K562 (cell line): ENCODE results near the gene NRP1. TPM values are rescaled to one million over a fixed set of nuclear protein-coding genes. Genes with fewer than 3 reads are reported as not detected.

Experiments used
- ATAC-seq: fragments of 200-7000 bp; cut with Tn5 transposase; 3 replicates; pipeline ENCODE4 v1.9.1; 2020; ENCODE audit warnings: moderate library complexity
- BruUV-seq: library from RNA; stranded (reverse); fragments of 400-500 nt; replicated peaks from 2 replicates; lab custom pipeline; 2021; lab: Mats Ljungman, UMichigan
- CTCF ChIA-PET: fragments of 300-600 bp; formaldehyde crosslinking; extraction: SDS; loops from one replicate; lab custom pipeline; 2021; ENCODE audit warnings: low intra/inter-chr PET ratio; lab: Yijun Ruan, JAX
- POLR2A ChIA-PET: fragments of 300-600, 350-650 bp; sonication (Branson Sonifier 250); formaldehyde crosslinking; extraction: SDS; loops from one replicate; lab custom pipeline; 2021; ENCODE audit warnings: antibody characterized with exemption, inconsistent platforms; lab: Yijun Ruan, JAX
- DNase-seq, 4 experiments: peaks; one replicate each; pipeline versions ENCODE4 v3.0.0 to v3.0.0-alpha.2; 2011 to 2018; ENCODE audit warnings: low spot score in 3 of 4, mixed read lengths in 3 of 4; ENCODE audit errors: extremely low read depth in 1 of 4
- FAIRE-seq: peaks from 2 replicates; lab custom pipeline; 2011; peaks lifted over from hg19 to GRCh38; lab: Jason Lieb, UNC
- H2AFZ ChIP-seq: 2 replicates; pipeline ENCODE4 v1.6.0; 2011; ENCODE audit warnings: low read depth, low read length, control low read depth, inconsistent platforms
- H3K27ac ChIP-seq: fragments of 200-600 bp; 3 replicates; pipeline ENCODE4 v1.8.0; 2011; ENCODE audit warnings: low read depth, mild to moderate bottlenecking, control low read depth, inconsistent platforms, low read length, moderate library complexity, mixed read lengths; ENCODE audit errors: extremely low read depth
- H3K27me3 ChIP-seq, 2 experiments: fragments of 300-600 bp in 1 of 2; 2 replicates in 1 of 2; 3 replicates in 1 of 2; pipeline versions ENCODE4 v1.6.0 to v1.8.0; 2011; ENCODE audit warnings: inconsistent platforms in 2 of 2, low read length in 2 of 2, mild to moderate bottlenecking in 1 of 2, mixed read lengths in 1 of 2, moderate library complexity in 1 of 2; ENCODE audit not compliant: control insufficient read depth in 2 of 2, insufficient read depth in 2 of 2
- H3K36me3 ChIP-seq: fragments of 300-600 bp; 3 replicates; pipeline ENCODE4 v1.8.0; 2011; ENCODE audit warnings: mild to moderate bottlenecking, low read length, inconsistent platforms; ENCODE audit not compliant: control insufficient read depth, insufficient read depth
- H3K4me1 ChIP-seq, 2 experiments: fragments of 200-600 bp in 1 of 2; replicated peaks in 1 of 2; 2 replicates in 1 of 2; 3 replicates in 1 of 2; pipeline versions ENCODE4 v1.5.1 to v1.8.0; 2011; ENCODE audit warnings: inconsistent platforms in 2 of 2, low read length in 2 of 2, mild to moderate bottlenecking in 1 of 2, mixed read lengths in 1 of 2, moderate library complexity in 1 of 2; ENCODE audit not compliant: control insufficient read depth in 2 of 2, insufficient read depth in 2 of 2
- H3K4me2 ChIP-seq: 2 replicates; pipeline ENCODE4 v1.6.1; 2011; ENCODE audit warnings: low read length, control low read depth, inconsistent platforms, mixed read lengths; ENCODE audit not compliant: insufficient read depth
- H3K4me3 ChIP-seq: fragments of 200-600 bp; sonication (generic), shearing (Covaris generic); 2 replicates; pipeline ENCODE4 v1.5.1; 2016; ENCODE audit warnings: control low read depth, inconsistent platforms
- H3K79me2 ChIP-seq: fragments of 200-600 bp; 3 replicates; pipeline ENCODE4 v1.8.0; 2011; ENCODE audit warnings: low read length, inconsistent platforms; ENCODE audit not compliant: control insufficient read depth, insufficient read depth
- H3K9ac ChIP-seq, 2 experiments: 2 replicates each; pipeline versions ENCODE4 v1.6.0 to v1.6.1; 2011; ENCODE audit warnings: low read depth in 2 of 2, low read length in 2 of 2, control low read depth in 1 of 2, inconsistent platforms in 1 of 2, mild to moderate bottlenecking in 1 of 2, mixed read lengths in 1 of 2; ENCODE audit not compliant: insufficient read depth in 1 of 2
- H3K9me1 ChIP-seq: one replicate; pipeline ENCODE4 v1.6.0; 2011; ENCODE audit warnings: inconsistent platforms, mild to moderate bottlenecking, low read length, moderate library complexity; ENCODE audit not compliant: control insufficient read depth, insufficient read depth
- H3K9me3 ChIP-seq: replicated peaks from 2 replicates; pipeline ENCODE4 v1.5.1; 2011; ENCODE audit warnings: low read depth, low read length, inconsistent platforms; ENCODE audit not compliant: control insufficient read depth, insufficient read depth
- H4K20me1 ChIP-seq: replicated peaks from 2 replicates; pipeline ENCODE4 v1.6.1; 2011; ENCODE audit warnings: low read length, inconsistent platforms, mixed read lengths; ENCODE audit not compliant: control insufficient read depth, insufficient read depth
- BACH1 ChIP-seq: fragments of 200-800 bp; sonication (Bioruptor generic); IDR thresholded peaks from 2 replicates; pipeline ENCODE4 v1.6.1; 2016; ENCODE audit warnings: missing genetic modification characterization, missing compliant biosample characterization
- CBX2 ChIP-seq: fragments of 200-600 bp; sonication (generic); IDR thresholded peaks from one replicate; pipeline ENCODE4 v1.6.1; 2012; ENCODE audit warnings: mild to moderate bottlenecking, low read length, inconsistent platforms; ENCODE audit not compliant: insufficient read depth, poor library complexity, severe bottlenecking
- MAFF ChIP-seq: IDR thresholded peaks from 2 replicates; pipeline ENCODE4 v1.6.1; 2012; ENCODE audit warnings: low read length, improper control_type of control experiment
- NCOA6 ChIP-seq: fragments of 450-650 bp; IDR thresholded peaks from 2 replicates; pipeline ENCODE4 v1.6.1; 2017; ENCODE audit warnings: mild to moderate bottlenecking
- NR2C2 ChIP-seq, 2 experiments: fragments of 200-800 bp in 1 of 2; sonication (Bioruptor generic) in 1 of 2; sonication (generic) in 1 of 2; formaldehyde crosslinking in 1 of 2; IDR thresholded peaks; 2 replicates each; pipeline versions ENCODE4 v1.6.1 to v1.8.0; 2016 to 2022; ENCODE audit warnings: mild to moderate bottlenecking in 1 of 2, missing compliant biosample characterization in 1 of 2, missing genetic modification characterization in 1 of 2, missing genetic modification reagents in 1 of 2
- NUFIP1 ChIP-seq: fragments of 450-650 bp; IDR thresholded peaks from 2 replicates; pipeline ENCODE4 v1.6.1; 2018; ENCODE audit not compliant: partially characterized antibody
- RBM17 ChIP-seq: fragments of 200-400 bp; formaldehyde crosslinking; IDR thresholded peaks from 2 replicates; pipeline ENCODE4 v1.6.1; 2017; ENCODE audit warnings: low read depth, mild to moderate bottlenecking, low read length, borderline replicate concordance
- TCFL5 ChIP-seq: fragments of 250-450 bp; sonication (Bioruptor Pico); conservative IDR thresholded peaks from 2 replicates; pipeline ENCODE4 v1.6.1; 2021; ENCODE audit warnings: mild to moderate bottlenecking, moderate library complexity, matching md5 sums
- ZNF12 ChIP-seq: sonication (generic); formaldehyde crosslinking; IDR thresholded peaks from 2 replicates; pipeline ENCODE4 v1.4.0; 2020; ENCODE audit warnings: mild to moderate bottlenecking, missing genetic modification reagents
- WGBS: fragments of 100-300 bp; shearing (Covaris generic); methylation state at CpG from one replicate; pipeline ENCODE4 v1.1.6; 2016; ENCODE audit warnings: low coverage, mixed read lengths; ENCODE audit not compliant: insufficient coverage; ENCODE audit errors: missing lambda C conversion rate; 5-methylcytosine and 5-hydroxymethylcytosine counted together
- in situ Hi-C: fragments of 300-500 bp; cut with MboI; formaldehyde crosslinking; loops from 4 replicates; pipeline ENCODE4 v1.15.0; 2018; ENCODE audit warnings: inconsistent platforms, mixed read lengths
- intact Hi-C: fragments of 100-400 bp; cut with micrococcal nuclease; formaldehyde crosslinking; loops from 2 replicates; pipeline ENCODE4 v1.14.2; 2022
- polyA plus RNA-seq, 8 experiments: library from polyadenylated mRNA; depleted of rRNA in 4 of 8; stranded (reverse) in 5 of 8; unstranded in 3 of 8; fragments of >200 nt; fragmentation: Nextera tagmentation in 2 of 8; fragmentation: Illumina TruSeq in 1 of 8; extraction: Ambion mirVana in 2 of 8; extraction: Trizol in 1 of 8; gene quantifications; 2 replicates each; pipeline versions ENCODE4 v1.2.1 to v1.2.3, GENCODE V29; 2011 to 2014; ENCODE audit warnings: inconsistent platforms in 1 of 8, missing spikeins in 1 of 8
- total RNA-seq, 7 experiments: library from RNA; depleted of rRNA in 6 of 7; stranded (reverse); fragments of >200 nt in 6 of 7; fragmentation: Illumina TruSeq in 2 of 7; extraction: Trizol in 2 of 7; gene quantifications; 2 replicates each; pipeline versions ENCODE4 v1.2.1 to v1.2.3, GENCODE V29; 2011 to 2021; ENCODE audit warnings: low replicate concordance in 1 of 7
- TF ChIP-seq, protein P1 (sequence below): fragments of 450-650 bp; IDR thresholded peaks from 2 replicates; pipeline ENCODE4 v1.6.1; 2016; ENCODE audit warnings: low read depth
- TF ChIP-seq, protein P2 (sequence below): sonication (generic); formaldehyde crosslinking; IDR thresholded peaks from 2 replicates; pipeline ENCODE4 v1.8.0; 2022; ENCODE audit warnings: mild to moderate bottlenecking, missing genetic modification reagents

NRP1 gene
- total and polyA plus RNA-seq, 9 of the 15 experiments (the other 6 are each of a cell fraction or from before 2014, with no cell fraction given): 0.01 to 0.38 (median 0.04) TPM; not detected in 5

DNA sequence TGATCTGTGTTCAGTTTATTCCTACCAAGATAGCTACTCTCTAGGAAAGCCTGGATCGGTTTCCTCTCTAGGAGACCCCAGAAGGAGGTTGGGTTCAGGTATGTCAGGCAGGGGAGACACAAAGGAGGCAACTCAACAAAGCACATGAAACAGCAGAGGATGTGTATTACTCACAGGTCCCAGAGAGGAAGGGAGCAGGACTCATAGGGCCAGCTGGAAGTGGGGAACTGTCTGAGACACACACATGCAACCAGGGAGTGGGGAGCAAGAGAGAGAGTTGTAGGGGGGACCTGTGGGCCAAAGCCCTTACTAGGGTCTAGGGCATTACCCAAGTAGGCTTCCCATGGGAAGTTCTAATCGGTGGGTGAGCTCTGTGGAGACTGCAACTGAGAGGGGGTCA, 10.2 kb upstream of the NRP1 start:
- no TSS peak for BruUV-seq
- H3K4me1 ChIP-seq: no peaks in the 10 kb centered on the region
- no peak for FAIRE-seq
- intact Hi-C loops: no loop called here
- H3K27ac ChIP-seq: no peak overlapping the region
- POLR2A ChIA-PET: no interaction called here
- no peak for DNase-seq
- no peaks in the 10 kb centered on the region for H3K36me3 ChIP-seq
- no peak overlapping the region for H3K9ac ChIP-seq
- WGBS: 0% methylated on average over 2 of the region's 2 CpGs
- no peak overlapping the region for H2AFZ ChIP-seq
- H3K9me1 ChIP-seq: no peaks in the 10 kb centered on the region
- ATAC-seq: no peak
- H4K20me1 ChIP-seq: no peaks in the 10 kb centered on the region
- CTCF ChIA-PET: no interaction called here
- no peak overlapping the region for H3K4me3 ChIP-seq
- H3K79me2 ChIP-seq: no peaks in the 10 kb centered on the region
- H3K9me3 ChIP-seq: no peaks in the 10 kb centered on the region
- in situ Hi-C loops: loop anchor here (25.0 kb wide), 1 partner anchor 1168 kb away; no protein-coding TSS in a partner anchor
- H3K4me2 ChIP-seq: no peak overlapping the region
- no peaks in the 10 kb centered on the region for H3K27me3 ChIP-seq
- no peak for TF ChIP-seq NUFIP1
- TF ChIP-seq, protein P1, sequence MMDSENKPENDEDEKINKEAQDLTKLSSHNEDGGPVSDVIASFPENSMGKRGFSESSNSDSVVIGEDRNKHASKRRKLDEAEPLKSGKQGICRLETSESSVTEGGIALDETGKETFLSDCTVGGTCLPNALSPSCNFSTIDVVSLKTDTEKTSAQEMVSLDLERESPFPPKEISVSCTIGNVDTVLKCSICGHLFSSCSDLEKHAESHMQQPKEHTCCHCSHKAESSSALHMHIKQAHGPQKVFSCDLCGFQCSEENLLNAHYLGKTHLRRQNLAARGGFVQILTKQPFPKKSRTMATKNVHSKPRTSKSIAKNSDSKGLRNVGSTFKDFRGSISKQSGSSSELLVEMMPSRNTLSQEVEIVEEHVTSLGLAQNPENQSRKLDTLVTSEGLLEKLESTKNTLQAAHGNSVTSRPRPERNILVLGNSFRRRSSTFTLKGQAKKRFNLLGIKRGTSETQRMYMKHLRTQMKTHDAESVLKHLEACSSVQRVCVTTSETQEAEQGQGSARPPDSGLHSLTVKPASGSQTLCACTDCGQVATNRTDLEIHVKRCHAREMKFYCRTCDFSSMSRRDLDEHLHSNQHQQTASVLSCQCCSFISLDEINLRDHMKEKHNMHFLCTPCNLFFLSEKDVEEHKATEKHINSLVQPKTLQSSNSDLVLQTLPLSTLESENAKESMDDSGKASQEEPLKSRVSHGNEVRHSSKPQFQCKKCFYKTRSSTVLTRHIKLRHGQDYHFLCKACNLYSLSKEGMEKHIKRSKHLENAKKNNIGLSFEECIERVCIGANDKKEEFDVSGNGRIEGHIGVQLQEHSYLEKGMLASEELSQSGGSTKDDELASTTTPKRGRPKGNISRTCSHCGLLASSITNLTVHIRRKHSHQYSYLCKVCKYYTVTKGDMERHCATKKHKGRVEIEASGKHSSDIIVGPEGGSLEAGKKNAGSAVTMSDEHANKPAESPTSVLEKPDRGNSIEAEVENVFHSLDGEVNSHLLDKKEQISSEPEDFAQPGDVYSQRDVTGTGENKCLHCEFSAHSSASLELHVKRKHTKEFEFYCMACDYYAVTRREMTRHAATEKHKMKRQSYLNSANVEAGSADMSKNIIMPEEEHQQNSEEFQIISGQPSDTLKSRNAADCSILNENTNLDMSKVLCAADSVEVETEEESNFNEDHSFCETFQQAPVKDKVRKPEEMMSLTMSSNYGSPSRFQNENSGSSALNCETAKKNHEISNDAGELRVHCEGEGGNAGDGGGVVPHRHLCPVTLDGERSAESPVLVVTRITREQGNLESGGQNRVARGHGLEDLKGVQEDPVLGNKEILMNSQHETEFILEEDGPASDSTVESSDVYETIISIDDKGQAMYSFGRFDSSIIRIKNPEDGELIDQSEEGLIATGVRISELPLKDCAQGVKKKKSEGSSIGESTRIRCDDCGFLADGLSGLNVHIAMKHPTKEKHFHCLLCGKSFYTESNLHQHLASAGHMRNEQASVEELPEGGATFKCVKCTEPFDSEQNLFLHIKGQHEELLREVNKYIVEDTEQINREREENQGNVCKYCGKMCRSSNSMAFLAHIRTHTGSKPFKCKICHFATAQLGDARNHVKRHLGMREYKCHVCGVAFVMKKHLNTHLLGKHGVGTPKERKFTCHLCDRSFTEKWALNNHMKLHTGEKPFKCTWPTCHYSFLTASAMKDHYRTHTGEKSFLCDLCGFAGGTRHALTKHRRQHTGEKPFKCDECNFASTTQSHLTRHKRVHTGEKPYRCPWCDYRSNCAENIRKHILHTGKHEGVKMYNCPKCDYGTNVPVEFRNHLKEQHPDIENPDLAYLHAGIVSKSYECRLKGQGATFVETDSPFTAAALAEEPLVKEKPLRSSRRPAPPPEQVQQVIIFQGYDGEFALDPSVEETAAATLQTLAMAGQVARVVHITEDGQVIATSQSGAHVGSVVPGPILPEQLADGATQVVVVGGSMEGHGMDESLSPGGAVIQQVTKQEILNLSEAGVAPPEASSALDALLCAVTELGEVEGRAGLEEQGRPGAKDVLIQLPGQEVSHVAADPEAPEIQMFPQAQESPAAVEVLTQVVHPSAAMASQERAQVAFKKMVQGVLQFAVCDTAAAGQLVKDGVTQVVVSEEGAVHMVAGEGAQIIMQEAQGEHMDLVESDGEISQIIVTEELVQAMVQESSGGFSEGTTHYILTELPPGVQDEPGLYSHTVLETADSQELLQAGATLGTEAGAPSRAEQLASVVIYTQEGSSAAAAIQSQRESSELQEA: no peak
- no peak for TF ChIP-seq CBX2
- no peak for TF ChIP-seq NR2C2 (CRISPR knock-in tag; IDR thresholded peaks at IDR 0.05)
- TF ChIP-seq NR2C2 (tag; IDR thresholded peaks at IDR 0.05): no peak
- TF ChIP-seq MAFF: no peak
- TF ChIP-seq, protein P2, sequence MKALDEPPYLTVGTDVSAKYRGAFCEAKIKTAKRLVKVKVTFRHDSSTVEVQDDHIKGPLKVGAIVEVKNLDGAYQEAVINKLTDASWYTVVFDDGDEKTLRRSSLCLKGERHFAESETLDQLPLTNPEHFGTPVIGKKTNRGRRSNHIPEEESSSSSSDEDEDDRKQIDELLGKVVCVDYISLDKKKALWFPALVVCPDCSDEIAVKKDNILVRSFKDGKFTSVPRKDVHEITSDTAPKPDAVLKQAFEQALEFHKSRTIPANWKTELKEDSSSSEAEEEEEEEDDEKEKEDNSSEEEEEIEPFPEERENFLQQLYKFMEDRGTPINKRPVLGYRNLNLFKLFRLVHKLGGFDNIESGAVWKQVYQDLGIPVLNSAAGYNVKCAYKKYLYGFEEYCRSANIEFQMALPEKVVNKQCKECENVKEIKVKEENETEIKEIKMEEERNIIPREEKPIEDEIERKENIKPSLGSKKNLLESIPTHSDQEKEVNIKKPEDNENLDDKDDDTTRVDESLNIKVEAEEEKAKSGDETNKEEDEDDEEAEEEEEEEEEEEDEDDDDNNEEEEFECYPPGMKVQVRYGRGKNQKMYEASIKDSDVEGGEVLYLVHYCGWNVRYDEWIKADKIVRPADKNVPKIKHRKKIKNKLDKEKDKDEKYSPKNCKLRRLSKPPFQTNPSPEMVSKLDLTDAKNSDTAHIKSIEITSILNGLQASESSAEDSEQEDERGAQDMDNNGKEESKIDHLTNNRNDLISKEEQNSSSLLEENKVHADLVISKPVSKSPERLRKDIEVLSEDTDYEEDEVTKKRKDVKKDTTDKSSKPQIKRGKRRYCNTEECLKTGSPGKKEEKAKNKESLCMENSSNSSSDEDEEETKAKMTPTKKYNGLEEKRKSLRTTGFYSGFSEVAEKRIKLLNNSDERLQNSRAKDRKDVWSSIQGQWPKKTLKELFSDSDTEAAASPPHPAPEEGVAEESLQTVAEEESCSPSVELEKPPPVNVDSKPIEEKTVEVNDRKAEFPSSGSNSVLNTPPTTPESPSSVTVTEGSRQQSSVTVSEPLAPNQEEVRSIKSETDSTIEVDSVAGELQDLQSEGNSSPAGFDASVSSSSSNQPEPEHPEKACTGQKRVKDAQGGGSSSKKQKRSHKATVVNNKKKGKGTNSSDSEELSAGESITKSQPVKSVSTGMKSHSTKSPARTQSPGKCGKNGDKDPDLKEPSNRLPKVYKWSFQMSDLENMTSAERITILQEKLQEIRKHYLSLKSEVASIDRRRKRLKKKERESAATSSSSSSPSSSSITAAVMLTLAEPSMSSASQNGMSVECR (CRISPR knock-in tag): no peak
- no peak for TF ChIP-seq NCOA6
- TF ChIP-seq BACH1 (tag): no peak
- no peak for TF ChIP-seq RBM17
- no peak for TF ChIP-seq ZNF12
- TF ChIP-seq TCFL5 (CRISPR knock-in tag): no peak
